Esophagus squamous epithelium (tissue), 4 donors: ENCODE data around the gene TSHB.

Experiments
- POLR2A ChIP-seq, 4 donors: fragments of 450-650 bp; IDR thresholded peaks; one replicate each; pipeline ENCODE4 v1.6.1; 2017; ENCODE audit warnings: antibody characterized with exemption in 4 of 4, mild to moderate bottlenecking in 4 of 4, moderate library complexity in 3 of 4
- TF ChIP-seq, protein P1 (sequence below), 6 experiments: fragments of 450-650 bp in 4 of 6; fragments of 200-600 bp in 2 of 6; sonication (generic) in 2 of 6; IDR thresholded peaks; one replicate each; pipeline ENCODE4 v1.5.1; 2016 to 2019; ENCODE audit warnings: antibody characterized with exemption in 6 of 6, mild to moderate bottlenecking in 4 of 6, moderate library complexity in 4 of 6

DNA sequence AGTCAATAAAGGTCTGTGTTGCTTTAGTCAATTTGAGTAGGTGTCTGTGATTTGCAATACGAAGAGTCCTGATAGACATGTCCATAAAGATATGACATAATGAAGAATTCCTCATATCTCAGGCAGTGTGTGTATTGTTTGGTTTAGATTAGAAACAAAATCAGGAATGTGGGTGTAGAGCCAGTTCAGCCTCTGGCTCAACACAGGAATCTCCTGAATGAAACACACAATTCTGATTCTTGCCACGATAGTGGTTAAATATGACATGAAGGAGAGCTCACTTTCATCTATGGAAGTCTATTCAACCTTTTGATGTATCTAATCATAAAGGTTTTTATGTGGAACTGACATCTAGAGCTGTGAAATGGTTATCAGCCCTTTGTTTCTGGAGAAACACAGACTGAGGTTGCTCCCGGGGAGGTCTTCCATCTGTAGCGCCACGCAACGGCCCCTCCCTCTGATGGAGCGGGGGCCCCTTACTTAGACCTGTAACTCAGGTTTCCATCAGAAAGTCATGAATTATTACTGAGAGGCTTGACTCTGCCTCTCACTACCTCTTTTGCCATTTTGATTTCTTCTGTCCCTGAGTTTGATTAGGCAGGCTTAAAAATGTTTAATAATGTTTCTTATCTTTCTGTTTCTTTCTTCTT, 40.2 kb downstream of the TSHB start:
- TF ChIP-seq, protein P1, sequence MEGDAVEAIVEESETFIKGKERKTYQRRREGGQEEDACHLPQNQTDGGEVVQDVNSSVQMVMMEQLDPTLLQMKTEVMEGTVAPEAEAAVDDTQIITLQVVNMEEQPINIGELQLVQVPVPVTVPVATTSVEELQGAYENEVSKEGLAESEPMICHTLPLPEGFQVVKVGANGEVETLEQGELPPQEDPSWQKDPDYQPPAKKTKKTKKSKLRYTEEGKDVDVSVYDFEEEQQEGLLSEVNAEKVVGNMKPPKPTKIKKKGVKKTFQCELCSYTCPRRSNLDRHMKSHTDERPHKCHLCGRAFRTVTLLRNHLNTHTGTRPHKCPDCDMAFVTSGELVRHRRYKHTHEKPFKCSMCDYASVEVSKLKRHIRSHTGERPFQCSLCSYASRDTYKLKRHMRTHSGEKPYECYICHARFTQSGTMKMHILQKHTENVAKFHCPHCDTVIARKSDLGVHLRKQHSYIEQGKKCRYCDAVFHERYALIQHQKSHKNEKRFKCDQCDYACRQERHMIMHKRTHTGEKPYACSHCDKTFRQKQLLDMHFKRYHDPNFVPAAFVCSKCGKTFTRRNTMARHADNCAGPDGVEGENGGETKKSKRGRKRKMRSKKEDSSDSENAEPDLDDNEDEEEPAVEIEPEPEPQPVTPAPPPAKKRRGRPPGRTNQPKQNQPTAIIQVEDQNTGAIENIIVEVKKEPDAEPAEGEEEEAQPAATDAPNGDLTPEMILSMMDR (IDR thresholded peaks at IDR 0.05), result no peak
- no peak for TF ChIP-seq POLR2A (IDR thresholded peaks at IDR 0.05)
